SK-MEL-5 (cell line): ENCODE data around the gene SPATA9. TPM values are rescaled to one million over a fixed set of nuclear protein-coding genes. Genes with fewer than 3 reads are reported as not detected.
A peak's percentile ranks its signal among the peaks of the same experiment; 100 is the strongest.
"Not testable (repeated sequence)": the region's sequence is repeated elsewhere in the genome, so short reads cannot be mapped to it uniquely, and the experiment has no call there.

Source experiments
- DNase-seq: peaks from one replicate; pipeline ENCODE4 v3.0.0-alpha.2; 2016; ENCODE audit warnings: low read depth, low spot score
- in situ Hi-C: cut with HindIII; loops from 2 replicates; pipeline ENCODE4 v1.10.0; 2016; ENCODE audit warnings: low sequenced_read_pairs, high pct_unique_total_duplicates, low pct_unique_long_range_greater_than_20kb
- total RNA-seq: library from RNA; depleted of rRNA; stranded (reverse); fragments of >200 nt; shearing (Covaris generic); gene quantifications from 2 replicates; pipeline ENCODE4 v1.2.3, GENCODE V29; 2014

The SPATA9 gene
- total RNA-seq, 1 experiment from 2014 or later, result not detected

DNA sequence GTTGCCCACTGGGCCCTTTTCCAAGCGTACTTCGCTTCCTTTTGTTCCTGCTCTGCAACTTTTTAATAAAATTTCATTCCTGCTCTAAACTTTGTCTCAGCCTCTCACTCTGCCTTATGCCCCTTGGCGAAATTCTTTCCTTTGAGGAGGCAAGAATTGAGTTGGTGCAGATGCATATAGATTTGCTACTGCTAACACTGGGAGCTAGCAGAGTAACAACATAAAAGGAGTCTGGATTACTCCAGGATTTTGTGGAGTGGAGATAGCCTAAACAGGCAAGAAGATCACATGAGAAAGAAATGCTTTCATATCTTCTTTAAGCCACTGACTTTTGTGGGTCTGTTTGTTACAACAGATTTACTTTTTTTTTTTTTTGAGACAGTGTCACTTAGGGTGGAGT, 49.1 kb downstream of the SPATA9 start:
- in situ Hi-C loops, result no loop called here
- no peak for DNase-seq

DNA sequence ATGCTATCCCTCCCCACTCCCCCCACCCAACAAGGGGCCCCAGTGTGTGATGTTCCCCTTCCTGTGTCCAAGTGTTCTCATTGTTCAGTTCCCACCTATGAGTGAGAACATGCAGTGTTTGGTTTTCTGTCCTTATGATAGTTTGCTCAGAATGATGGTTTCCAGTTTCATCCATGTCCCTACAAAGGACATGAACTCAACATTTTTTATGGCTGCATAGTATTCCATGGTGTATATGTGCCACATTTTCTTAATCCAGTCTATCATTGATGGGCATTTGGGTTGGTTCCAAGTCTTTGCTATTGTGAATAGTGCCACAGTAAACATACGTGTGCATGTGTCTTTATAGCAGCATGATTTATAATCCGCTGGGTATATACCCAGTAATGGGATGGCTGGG, 49.8 kb downstream of the SPATA9 start:
- in situ Hi-C loops, DNase-seq: not testable (repeated sequence)

DNA sequence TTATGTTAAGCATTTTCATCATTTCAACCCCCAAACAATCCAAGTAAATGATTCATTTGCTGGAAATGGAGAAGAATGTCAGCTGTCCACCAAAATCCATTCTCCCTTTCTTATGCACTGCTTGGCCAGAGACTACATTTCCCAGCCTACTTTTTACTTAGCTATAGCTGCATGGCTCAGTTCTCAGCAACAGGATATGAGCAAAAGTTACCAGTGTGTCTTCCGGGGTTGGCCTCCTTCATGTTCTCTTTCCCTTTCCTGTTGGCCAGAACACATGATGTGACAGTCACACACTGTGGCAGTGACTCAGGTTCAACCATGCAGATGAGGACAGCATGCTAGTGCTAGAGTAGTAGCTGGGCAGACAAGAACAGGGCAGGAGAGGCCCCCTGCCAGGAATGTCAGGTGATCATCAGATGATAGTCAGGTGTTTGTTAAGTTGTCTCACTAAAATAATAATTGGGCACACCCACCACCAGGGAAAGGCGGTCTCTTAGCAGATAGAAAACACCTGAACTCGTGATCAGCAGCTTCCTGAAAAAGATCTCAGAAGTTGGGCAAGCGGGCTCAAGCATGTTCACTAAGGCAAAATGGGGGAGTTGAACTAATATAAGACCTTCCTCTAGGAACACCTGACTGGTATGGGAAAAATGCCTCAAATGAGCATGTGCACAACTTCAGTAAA, 50.7 kb downstream of the SPATA9 start:
- in situ Hi-C loops, result no loop called here
- peak; percentile 36 for DNase-seq

DNA sequence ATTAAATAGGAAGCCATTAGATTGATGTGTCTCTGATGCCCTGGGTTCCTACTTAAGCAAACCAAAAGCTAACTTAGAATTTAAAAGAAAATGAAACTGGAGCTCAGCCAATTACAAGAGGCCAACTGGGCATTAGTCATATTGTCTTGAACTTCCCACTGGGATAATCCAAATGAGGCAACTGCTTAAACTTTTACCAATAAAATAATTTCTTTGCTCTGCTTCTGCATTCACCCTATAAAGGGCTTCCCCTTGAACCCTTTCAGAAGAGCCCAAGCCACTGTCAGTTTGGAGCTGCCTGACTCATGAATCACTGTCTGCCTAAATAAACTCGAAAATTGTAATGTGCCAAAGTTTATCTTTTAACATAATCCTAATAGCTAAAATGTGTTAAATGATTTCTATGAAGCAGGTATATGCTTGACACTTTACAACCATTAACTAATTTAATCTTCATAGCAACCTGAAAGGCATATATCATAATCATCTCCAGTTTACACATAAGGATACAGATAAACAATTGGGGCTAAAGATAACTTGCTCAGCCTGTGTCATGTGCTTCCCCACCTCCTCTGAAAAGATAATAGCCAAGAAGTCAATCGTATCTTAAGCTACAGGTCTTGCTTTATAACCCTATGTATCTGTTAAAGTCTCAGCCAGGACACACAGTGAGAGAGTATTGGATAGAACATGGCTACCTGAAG, 51.4 kb downstream of the SPATA9 start:
- in situ Hi-C loops, result no loop called here
- no peak for DNase-seq

- in situ Hi-C loops, result no loop called here
- no peak for DNase-seq
These were observed 52.3 kb downstream of the SPATA9 start for GRCh38 chr5:95630394-95630917.

DNA sequence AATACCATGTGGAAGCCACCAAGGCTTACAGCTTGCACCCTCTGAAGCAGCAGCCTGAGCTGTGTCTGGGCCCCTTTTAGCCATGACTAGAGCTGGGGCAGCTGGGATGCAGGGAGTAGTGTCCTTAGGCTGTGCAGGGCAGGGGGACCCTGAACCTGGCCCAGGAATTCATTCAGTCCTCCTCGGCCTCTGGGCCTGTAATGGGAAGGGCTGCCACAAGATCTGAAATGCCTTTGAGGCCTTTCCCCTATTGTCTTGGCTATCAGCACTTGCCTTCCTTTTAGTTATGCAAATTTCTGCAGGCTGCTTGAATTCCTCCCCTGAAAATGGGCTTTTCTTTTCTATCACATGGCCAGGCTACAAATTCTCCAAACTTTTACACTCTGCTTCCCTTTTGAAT, 53.9 kb downstream of the SPATA9 start:
- in situ Hi-C loops, result no loop called here
- DNase-seq, result no peak

DNA sequence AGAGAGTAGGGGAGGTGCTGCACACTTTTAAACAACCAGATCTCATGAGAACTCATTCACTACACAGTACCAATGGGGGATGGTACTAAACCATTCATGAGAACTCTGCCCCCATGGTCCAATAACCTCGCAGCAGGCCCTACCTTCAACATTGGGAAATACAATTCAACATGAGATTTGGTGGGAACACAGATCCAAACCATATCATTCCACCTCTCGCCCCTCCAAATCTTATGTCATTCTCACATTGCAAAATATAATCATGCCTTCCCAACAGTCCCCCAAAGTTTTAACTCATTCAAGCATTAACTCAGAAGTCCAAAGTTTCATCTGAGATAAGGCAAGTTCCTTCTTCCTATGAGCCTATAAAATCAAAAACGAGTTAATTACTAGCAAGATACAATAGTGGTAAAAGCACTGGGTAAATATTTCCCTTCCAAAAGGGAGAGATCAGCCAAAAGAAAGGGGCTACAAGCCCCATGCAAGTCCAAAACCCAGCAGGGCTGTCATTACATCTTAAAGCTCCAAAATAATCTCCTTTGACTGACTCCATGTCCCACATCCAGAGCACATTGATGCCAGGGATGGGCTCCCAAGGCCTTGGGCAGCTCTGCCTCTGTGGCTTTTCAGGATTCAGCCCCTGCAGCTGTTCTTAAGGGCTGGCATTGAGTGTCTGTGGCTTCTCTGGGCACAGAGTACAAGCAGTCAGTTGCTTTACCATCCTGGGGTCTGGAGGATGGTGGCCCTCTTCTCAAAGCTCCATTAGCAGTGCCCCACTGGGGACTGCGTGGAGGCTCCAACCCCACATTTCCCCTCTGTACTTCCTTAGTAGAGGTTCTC, 54.6 kb downstream of the SPATA9 start:
- DNase-seq, result no peak
- in situ Hi-C loops, result no loop called here

DNA sequence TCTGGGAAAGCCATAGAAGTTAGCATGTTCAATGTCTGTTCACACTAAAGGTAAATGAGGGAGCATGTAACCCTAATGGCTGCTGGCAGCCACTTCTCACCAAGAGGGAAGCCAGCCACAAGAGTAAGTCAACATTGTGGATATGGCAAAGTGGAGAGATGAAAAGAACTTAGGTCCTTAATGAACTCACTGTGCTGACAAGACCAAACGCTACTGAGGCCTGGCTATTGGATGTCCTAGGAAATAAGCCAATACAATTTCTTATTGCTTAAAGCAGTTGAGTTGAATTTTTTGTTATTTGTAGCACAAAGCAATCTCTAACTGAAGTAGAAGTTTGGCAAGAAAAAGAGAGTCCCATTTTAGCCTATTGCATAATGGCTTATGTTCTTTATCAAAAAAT, 56.1 kb downstream of the SPATA9 start:
- in situ Hi-C loops, result no loop called here
- DNase-seq, result no peak

- in situ Hi-C loops, result no loop called here
- DNase-seq, result no peak
These were observed 58.4 kb downstream of the SPATA9 start for GRCh38 chr5:95624368-95624767.

GRCh38 chr5:95623706-95624105, 59.1 kb downstream of the SPATA9 start:
- no peak for DNase-seq
- in situ Hi-C loops, result no loop called here

GRCh38 chr5:95621839-95622629, 60.8 kb downstream of the SPATA9 start:
- DNase-seq, result no peak
- in situ Hi-C loops, result no loop called here

DNA sequence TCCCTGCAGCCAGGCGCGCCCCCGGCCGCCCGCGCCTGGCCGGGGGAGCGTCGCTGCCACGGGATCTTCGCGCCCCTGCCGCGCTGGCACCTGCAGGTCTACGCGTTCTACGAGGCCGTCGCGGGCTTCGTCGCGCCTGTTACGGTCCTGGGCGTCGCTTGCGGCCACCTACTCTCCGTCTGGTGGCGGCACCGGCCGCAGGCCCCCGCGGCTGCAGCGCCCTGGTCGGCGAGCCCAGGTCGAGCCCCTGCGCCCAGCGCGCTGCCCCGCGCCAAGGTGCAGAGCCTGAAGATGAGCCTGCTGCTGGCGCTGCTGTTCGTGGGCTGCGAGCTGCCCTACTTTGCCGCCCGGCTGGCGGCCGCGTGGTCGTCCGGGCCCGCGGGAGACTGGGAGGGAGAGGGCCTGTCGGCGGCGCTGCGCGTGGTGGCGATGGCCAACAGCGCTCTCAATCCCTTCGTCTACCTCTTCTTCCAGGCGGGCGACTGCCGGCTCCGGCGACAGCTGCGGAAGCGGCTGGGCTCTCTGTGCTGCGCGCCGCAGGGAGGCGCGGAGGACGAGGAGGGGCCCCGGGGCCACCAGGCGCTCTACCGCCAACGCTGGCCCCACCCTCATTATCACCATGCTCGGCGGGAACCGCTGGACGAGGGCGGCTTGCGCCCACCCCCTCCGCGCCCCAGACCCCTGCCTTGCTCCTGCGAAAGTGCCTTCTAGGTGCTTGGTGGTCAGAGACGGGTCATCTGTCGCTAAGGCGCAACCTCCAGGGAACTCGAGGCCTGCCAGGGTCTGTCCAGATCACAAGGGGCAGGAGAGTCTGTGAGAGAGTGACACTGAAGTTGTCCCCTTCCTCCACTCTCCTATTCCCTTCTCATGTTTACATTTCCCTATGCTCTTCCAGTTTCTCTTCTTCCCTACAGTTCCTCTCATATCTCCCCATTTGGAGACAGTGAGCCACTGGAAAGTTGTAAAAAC, 61.6 kb downstream of the SPATA9 start:
- in situ Hi-C loops, result no loop called here
- DNase-seq, result no peak

GRCh38 chr5:95620030-95620869, 62.5 kb downstream of the SPATA9 start, which contains the start of gene GPR150:
Gene GPR150, plus strand, starts transcription at chr5:95620087. Its CDS starts 189 bp downstream, at chr5:95620276.
- no peak for DNase-seq
- in situ Hi-C loops, result no loop called here

DNA sequence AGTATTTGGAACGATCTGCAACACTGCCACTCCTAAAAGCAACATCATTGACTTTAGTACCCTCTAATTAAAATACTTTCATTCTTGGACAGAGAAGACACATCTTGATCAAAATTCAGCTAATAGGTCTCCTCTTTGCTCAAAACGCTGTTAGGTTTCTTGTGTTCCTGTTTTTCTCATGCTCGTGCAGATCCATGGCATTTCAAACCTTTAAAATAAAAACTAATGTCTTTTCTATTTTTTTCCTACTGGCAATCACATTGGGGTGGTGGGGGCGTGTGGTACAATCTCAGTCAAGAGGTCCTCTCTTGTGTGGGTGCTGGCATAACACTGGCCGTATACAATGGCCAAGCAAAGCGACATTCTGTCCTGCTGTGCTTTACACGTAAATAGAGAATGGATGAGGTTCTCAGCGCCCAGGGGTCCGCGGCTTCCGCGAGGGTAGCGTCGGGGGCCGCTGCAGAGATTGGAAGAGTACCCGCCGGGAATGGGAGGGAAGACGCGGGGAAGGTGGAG, 63.2 kb downstream of the SPATA9 start:
- no peak for DNase-seq
- in situ Hi-C loops, result no loop called here

DNA sequence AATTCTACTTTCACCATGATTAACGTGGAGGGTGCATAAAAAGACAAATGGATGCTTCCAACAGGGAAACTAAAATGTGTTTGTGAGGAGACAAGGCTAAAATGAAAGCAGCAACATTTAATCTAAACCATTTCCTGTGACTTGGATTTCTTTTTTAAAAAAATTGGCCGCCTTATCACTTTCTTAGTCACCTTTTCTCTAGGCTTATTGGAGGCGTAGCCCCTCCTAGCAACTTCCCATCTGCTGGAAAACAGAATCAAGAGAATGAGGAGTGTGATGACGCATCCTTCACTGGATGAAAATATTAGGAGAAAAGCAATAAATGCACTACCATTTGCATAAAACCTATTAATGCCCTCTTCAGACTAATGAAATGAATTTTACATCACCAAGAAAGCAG, 63.7 kb downstream of the SPATA9 start:
- no peak for DNase-seq
- in situ Hi-C loops, result no loop called here
